Hematopoietic multipotent progenitor cell treated with erythropoietin and hydrocortisone succinate and interleukin-3 and kit ligand, for 17 days (in vitro differentiated cells): ENCODE results near the gene IL1RAPL1.

ENCODE experiments used
- DNase-seq: peaks from one replicate; pipeline ENCODE4 v3.0.0-alpha.2; 2015; ENCODE audit warnings: low spot score

Gene IL1RAPL1

GRCh38 chrX:28586981-28587551 is at the start of gene IL1RAPL1:
IL1RAPL1 (plus strand) TSS chrX:28587446.
- no peak for DNase-seq

GRCh38 chrX:28542791-28543190 is 44.5 kb upstream of the IL1RAPL1 start:
- no peak for DNase-seq

DNA sequence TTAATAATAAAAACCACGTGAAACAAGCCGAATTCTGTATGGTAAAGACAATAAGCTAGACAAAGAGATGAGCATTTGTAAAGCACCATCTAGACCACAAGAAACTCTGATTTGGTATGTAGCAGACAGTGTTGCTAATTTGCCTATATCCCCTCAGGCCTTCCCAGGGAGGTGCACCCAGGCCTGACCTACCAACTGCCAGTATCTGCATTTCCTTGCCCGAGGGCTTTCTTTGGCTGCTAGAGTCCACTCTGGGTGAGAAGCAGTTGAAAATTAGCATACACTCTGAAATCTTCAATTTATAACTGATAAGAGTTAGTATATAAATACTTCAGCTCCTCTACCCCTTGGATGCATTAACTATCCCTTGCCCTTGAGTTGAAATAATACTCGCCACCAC is 37.4 kb upstream of the IL1RAPL1 start:
- DNase-seq: no peak

DNA sequence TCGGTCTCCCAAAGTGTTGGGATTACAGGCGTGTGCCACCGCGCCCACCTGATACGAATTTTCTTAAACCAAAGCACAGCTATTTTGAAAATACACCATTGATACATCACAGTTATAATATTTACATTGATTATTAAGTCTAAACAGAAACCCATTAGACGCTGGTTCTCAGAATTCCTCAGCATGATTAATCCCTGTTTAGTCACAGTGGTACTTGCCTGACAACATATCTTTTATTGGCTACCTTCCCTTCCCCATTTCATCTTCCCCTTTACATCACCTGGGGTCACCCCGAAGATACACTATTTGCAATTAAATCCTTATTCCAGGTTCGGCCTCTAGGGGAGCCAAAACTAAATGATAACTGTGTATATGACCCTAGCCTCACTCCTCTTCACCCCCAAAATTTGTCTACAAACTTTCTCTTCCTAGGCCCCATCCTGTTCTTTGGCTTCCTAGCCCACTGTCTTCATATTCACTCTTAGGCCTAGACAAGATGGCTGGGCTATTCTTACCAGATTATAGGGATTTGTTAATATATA is 36.8 kb upstream of the IL1RAPL1 start:
- no peak for DNase-seq

- no peak for DNase-seq
These were observed 34.9 kb upstream of the IL1RAPL1 start for GRCh38 chrX:28552322-28552721.

DNA sequence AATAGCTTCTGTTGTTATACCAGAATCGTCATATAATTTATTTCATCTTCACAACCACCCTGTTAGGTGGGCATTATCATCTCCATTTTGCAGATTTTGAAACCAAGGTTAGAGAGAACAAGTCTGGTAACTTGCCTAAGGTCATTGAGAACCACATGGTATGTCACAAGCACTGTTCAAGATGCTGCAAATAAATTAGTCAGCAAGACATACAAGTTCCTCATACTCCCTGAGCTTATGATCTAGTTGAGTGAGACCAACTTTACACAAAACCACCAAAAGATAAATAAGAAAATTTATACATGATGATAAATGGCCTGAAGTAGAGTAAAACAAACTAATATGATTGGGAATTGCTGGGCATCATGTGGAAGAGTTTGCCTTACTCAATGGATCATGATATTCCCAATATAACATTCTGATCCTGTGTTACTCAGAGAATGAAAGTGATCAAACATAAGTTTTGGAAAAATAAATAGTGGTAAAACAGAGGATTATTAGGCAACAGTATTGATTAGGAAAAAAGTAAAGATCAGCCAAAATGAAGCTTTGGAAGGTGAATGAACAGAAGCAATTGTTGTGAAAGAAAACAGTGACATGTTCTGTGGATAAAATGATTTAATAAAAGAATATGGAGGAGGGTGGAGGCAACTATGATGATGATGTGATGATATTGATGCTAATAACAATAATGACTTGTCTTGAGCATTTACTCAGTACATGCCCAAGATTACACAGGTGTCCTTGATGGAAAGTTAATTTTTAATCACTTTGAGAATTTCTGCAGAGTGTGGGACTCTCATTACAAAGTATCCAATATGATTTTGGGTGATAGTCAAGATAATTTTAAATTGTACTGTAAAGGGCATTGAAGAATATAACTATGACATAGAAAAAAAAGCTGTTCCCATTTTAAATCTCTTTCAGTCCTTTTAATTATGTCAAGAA is 34.1 kb upstream of the IL1RAPL1 start:
- DNase-seq: no peak

- no peak for DNase-seq
These were observed 11.1 kb upstream of the IL1RAPL1 start for GRCh38 chrX:28576117-28576516.

- DNase-seq: no peak
These were observed 5.7 kb upstream of the IL1RAPL1 start for GRCh38 chrX:28581522-28581921.

GRCh38 chrX:28582511-28582910 is 4.7 kb upstream of the IL1RAPL1 start:
- DNase-seq: no peak

GRCh38 chrX:28584025-28584424 is 3.2 kb upstream of the IL1RAPL1 start:
- DNase-seq: no peak

GRCh38 chrX:28585767-28586166 is 1.5 kb upstream of the IL1RAPL1 start:
- DNase-seq: no peak

DNA sequence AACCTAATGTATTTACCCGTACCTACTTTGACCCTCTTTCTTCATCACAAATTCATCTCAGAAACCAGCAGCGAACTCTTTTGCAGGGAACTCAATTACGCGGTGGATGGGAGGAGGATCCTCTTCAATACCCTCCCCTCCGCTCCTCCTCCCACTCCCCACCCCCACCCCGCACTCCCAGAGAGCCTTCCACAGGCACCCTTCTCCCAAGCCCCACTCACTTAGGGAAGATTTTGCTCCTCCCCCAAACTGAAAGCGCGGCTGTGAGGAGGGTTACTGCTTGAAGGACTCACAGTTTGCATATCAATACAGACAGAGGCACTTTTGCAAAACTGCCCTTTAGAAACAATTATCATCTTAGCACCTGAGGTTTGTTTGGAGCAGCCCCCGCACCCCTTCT is 960 bp upstream of the IL1RAPL1 start:
- DNase-seq: no peak

DNA sequence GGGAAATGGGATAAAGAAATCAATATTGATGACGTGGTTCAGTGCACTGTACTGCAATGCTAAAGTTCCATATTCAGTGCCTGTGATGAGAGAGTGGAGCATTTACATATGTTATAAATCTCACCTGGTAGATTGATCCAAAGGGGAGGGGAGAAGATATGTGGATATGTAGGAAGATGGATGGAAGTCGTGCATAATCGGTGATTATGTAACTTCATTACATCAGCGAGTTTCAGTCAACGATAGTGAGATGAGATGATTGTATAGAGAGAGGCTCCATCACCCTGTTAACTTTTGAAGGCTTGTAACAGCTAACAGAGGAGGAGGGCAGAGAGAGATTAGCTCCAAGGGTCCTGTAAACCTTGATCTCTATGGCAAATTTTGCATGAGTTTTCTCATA is 1.8 kb downstream of the IL1RAPL1 start:
- no peak for DNase-seq

- DNase-seq: no peak
These were observed 3.1 kb downstream of the IL1RAPL1 start for GRCh38 chrX:28590396-28590795.

GRCh38 chrX:28591542-28591941 is 4.3 kb downstream of the IL1RAPL1 start:
- no peak for DNase-seq

- no peak for DNase-seq
These were observed 8.1 kb downstream of the IL1RAPL1 start for GRCh38 chrX:28595346-28595745.

DNA sequence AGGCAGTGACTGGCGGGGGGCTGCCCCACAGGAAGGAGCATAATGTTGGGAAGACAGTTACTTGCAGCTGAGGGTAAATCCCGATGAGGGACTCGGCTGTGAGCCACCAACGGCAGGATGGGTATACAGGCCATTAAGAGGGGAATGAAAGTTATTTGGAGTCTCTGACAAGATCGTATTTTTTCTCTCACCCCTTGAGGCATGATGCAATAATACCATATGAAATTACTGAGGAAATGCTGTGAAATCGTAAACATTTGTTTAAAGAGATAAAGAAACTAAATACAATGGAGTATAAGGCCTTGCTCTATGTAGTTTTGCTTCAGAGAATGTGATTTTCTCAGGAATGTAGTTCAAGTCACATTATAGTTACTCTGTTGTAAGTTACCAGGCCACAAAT is 12.7 kb downstream of the IL1RAPL1 start:
- no peak for DNase-seq

- no peak for DNase-seq
These were observed 21.8 kb downstream of the IL1RAPL1 start for GRCh38 chrX:28609003-28609402.

- no peak for DNase-seq
These were observed 22.8 kb downstream of the IL1RAPL1 start for GRCh38 chrX:28609917-28610613.

GRCh38 chrX:28610746-28611145 is 23.5 kb downstream of the IL1RAPL1 start:
- DNase-seq: no peak

DNA sequence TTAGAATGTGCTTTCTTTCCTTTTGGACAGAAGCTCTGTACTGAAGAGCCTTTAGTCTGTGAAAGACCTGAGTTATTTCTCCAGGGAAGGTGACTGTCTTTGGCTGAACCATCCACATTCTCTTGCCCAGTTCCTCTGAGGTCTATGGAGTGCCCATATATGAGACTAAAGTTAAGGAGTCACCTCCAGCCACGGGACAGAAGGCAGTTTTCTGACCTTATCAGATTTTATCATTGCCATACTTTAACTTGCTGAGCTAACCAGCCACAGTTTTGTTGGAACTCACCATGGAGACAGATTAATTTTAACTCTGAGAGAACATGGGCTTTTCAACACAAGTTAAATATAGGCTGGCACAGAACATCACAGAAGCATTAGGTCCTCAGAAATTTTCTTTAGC is 26.3 kb downstream of the IL1RAPL1 start:
- no peak for DNase-seq

- DNase-seq: no peak
These were observed 38.0 kb downstream of the IL1RAPL1 start for GRCh38 chrX:28625223-28625622.

DNA sequence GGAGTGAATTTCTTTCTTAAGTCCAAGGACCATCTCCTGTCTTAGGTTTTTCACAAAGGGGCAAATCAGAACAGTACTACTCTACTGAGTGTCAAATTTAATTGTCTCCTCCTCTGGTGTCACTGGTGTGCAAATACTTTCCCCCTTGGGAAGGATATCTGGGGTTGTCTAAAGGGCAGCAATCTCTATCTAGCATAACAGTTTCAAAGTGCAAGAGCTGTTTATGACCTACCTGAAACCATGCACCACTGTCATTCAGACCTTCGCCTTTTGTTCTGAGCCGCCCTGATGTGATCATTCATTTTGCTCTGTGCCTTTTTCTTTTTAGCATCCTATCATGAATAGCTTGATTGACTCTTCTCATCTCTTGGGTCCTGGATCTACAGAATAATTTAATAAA is 39.3 kb downstream of the IL1RAPL1 start:
- DNase-seq: no peak
